NCI-H1417 (cell line): ENCODE data around the gene ETNPPL.

Experiments used
- DNase-seq, 3 experiments: peaks; one replicate each; lab custom pipeline; 2025; lab: John Stamatoyannopoulos, UW

Gene ETNPPL

GRCh38 chr4:108696160-108696559 lies 66.7 kb downstream of the ETNPPL start:
- no peak for DNase-seq

GRCh38 chr4:108695062-108695461 lies 67.8 kb downstream of the ETNPPL start:
- DNase-seq, result no peak

GRCh38 chr4:108694423-108694822 lies 68.4 kb downstream of the ETNPPL start:
- DNase-seq, result no peak

GRCh38 chr4:108693819-108694218 lies 69.0 kb downstream of the ETNPPL start:
- DNase-seq, result no peak

- no peak for DNase-seq
Measured at GRCh38 chr4:108693211-108693610, 69.6 kb downstream of the ETNPPL start.
